MM.1S (cell line): ENCODE measurements around the gene REEP1.

Source experiments
- DNase-seq: peaks from one replicate; pipeline ENCODE4 v3.0.0-alpha.2; 2015
- H2AFZ ChIP-seq: fragments of 300-600 bp; sonication (generic); 2 replicates; pipeline ENCODE4 v1.6.0; 2016; ENCODE audit warnings: antibody characterized with exemption, low read length
- H3F3A ChIP-seq: fragments of 300-600 bp; sonication (generic); 2 replicates; pipeline ENCODE4 v1.6.1; 2016; ENCODE audit warnings: mild to moderate bottlenecking, antibody characterized with exemption, low read length, moderate library complexity, mixed read lengths; ENCODE audit not compliant: insufficient read depth
- H3K27ac ChIP-seq: fragments of 300-600 bp; sonication (generic); 2 replicates; pipeline ENCODE4 v1.5.1; 2016; ENCODE audit warnings: mild to moderate bottlenecking, low read length
- H3K27me3 ChIP-seq: fragments of 300-600 bp; sonication (generic); replicated peaks from 2 replicates; pipeline ENCODE4 v1.6.0; 2016; ENCODE audit warnings: low read length; ENCODE audit not compliant: insufficient read depth
- H3K36me3 ChIP-seq: fragments of 300-600 bp; sonication (generic); replicated peaks from 2 replicates; pipeline ENCODE4 v1.6.1; 2016; ENCODE audit warnings: mild to moderate bottlenecking, low read length, mixed read lengths; ENCODE audit not compliant: insufficient read depth
- H3K4me1 ChIP-seq: fragments of 300-600 bp; sonication (generic); 2 replicates; pipeline ENCODE4 v1.6.1; 2016; ENCODE audit warnings: low read length, mixed read lengths
- H3K4me2 ChIP-seq: fragments of 300-600 bp; sonication (generic); 2 replicates; pipeline ENCODE4 v1.6.0; 2016; ENCODE audit warnings: low read depth, low read length
- H3K4me3 ChIP-seq: fragments of 300-600 bp; sonication (generic); 2 replicates; pipeline ENCODE4 v1.5.1; 2016; ENCODE audit warnings: low read length, mixed read lengths
- H3K79me2 ChIP-seq: fragments of 300-600 bp; sonication (generic); 2 replicates; pipeline ENCODE4 v1.6.1; 2016; ENCODE audit warnings: mixed run types, low read length, mixed read lengths
- H3K9ac ChIP-seq: fragments of 300-600 bp; sonication (generic); 2 replicates; pipeline ENCODE4 v1.6.1; 2016; ENCODE audit warnings: low read length, mixed read lengths
- H3K9me2 ChIP-seq: fragments of 300-600 bp; sonication (generic); replicated peaks from 2 replicates; pipeline ENCODE4 v1.6.1; 2016; ENCODE audit warnings: mild to moderate bottlenecking, low read length, mixed read lengths; ENCODE audit not compliant: insufficient read depth
- H3K9me3 ChIP-seq: fragments of 300-600 bp; sonication (generic); replicated peaks from 2 replicates; pipeline ENCODE4 v1.6.1; 2016; ENCODE audit warnings: mild to moderate bottlenecking, low read length, mixed read lengths; ENCODE audit not compliant: insufficient read depth
- H4K20me1 ChIP-seq: fragments of 300-600 bp; sonication (generic); 2 replicates; pipeline ENCODE4 v1.6.1; 2016; ENCODE audit warnings: mild to moderate bottlenecking, low read length, moderate library complexity, mixed read lengths; ENCODE audit not compliant: insufficient read depth
- EZH2 ChIP-seq: fragments of 300-600 bp; sonication (generic); optimal IDR thresholded peaks from 2 replicates; pipeline ENCODE3; 2017; ENCODE audit warnings: low read depth, mild to moderate bottlenecking, antibody characterized with exemption, low read length, mixed read lengths
- EZH2phosphoT487 ChIP-seq: fragments of 300-600 bp; sonication (generic); IDR thresholded peaks from 2 replicates; pipeline ENCODE4 v1.6.1; 2018; ENCODE audit warnings: antibody characterized with exemption, low read length
- TF ChIP-seq, protein P1 (sequence below): fragments of 300-600 bp; sonication (generic); IDR thresholded peaks from 2 replicates; pipeline ENCODE4 v1.5.1; 2016; ENCODE audit warnings: antibody characterized with exemption, low read length, mixed read lengths

Gene REEP1

DNA sequence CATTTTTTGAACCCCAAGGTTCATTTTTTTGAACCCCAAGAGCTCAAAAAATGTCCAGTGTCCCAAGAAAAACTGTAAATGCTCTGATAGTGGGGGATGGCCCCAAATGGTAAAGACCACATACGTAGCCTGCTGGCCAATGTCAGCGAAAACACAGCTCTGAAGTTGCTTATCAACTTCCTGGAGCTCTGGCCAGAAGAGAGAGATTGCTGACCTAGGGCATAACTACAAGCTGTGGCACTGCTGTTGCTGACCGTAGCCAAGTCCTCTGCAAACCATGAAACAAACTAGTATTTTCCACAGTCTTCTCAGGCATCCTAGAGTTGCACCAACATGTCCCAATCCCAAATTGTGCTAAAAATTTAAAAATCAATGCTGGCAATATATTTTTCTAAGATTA is 50.9 kb downstream of the REEP1 start:
- H3K9ac ChIP-seq = no peak overlapping the region
- H3K4me2 ChIP-seq = no peak overlapping the region
- no peaks in the 10 kb centered on the region for H3K36me3 ChIP-seq

GRCh38 chr2:86285981-86286380 is 51.4 kb downstream of the REEP1 start:
- Histone ChIP-seq H3K27me3 (no peaks in the 10 kb centered on the region), H3K79me2 (no peaks in the 10 kb centered on the region), H2AFZ (no peak overlapping the region), H3K9me2 (no peaks in the 10 kb centered on the region), H4K20me1 (no peaks in the 10 kb centered on the region), H3K4me3 (no peak overlapping the region), H3F3A (no peaks in the 10 kb centered on the region), H3K9ac (no peak overlapping the region), H3K9me3 (no peaks in the 10 kb centered on the region), H3K36me3 (no peaks in the 10 kb centered on the region), H3K27ac (no peak overlapping the region), H3K4me2 (no peak overlapping the region), H3K4me1 (no peaks in the 10 kb centered on the region)
- TF ChIP-seq, protein P1, sequence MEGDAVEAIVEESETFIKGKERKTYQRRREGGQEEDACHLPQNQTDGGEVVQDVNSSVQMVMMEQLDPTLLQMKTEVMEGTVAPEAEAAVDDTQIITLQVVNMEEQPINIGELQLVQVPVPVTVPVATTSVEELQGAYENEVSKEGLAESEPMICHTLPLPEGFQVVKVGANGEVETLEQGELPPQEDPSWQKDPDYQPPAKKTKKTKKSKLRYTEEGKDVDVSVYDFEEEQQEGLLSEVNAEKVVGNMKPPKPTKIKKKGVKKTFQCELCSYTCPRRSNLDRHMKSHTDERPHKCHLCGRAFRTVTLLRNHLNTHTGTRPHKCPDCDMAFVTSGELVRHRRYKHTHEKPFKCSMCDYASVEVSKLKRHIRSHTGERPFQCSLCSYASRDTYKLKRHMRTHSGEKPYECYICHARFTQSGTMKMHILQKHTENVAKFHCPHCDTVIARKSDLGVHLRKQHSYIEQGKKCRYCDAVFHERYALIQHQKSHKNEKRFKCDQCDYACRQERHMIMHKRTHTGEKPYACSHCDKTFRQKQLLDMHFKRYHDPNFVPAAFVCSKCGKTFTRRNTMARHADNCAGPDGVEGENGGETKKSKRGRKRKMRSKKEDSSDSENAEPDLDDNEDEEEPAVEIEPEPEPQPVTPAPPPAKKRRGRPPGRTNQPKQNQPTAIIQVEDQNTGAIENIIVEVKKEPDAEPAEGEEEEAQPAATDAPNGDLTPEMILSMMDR = no peak
- TF ChIP-seq EZH2phosphoT487 = no peak
- TF ChIP-seq EZH2 = no peak
- no peak for DNase-seq

More for the DNA sequence above, 50.9 kb downstream of the REEP1 start:
- no peaks in the 10 kb centered on the region for H3K4me1 ChIP-seq
- no peaks in the 10 kb centered on the region for H3K9me3 ChIP-seq
- TF ChIP-seq EZH2 = no peak
- TF ChIP-seq EZH2phosphoT487 = no peak
- TF ChIP-seq, protein P1 = no peak; the same call in 1 of the 2 replicates
- DNase-seq = peak; percentile 26
- H4K20me1 ChIP-seq = no peaks in the 10 kb centered on the region
- H3K27me3 ChIP-seq = no peaks in the 10 kb centered on the region
- no peak overlapping the region for H2AFZ ChIP-seq
- H3F3A ChIP-seq = no peaks in the 10 kb centered on the region
- H3K79me2 ChIP-seq = no peaks in the 10 kb centered on the region
- no peaks in the 10 kb centered on the region for H3K9me2 ChIP-seq
- H3K4me3 ChIP-seq = no peak overlapping the region
- H3K27ac ChIP-seq = no peak overlapping the region

GRCh38 chr2:86285571-86285970 is 51.9 kb downstream of the REEP1 start:
- TF ChIP-seq EZH2 = no peak
- TF ChIP-seq, protein P1 = no peak
- Histone ChIP-seq H3K27ac (no peak overlapping the region), H2AFZ (no peak overlapping the region), H3F3A (no peaks in the 10 kb centered on the region), H3K9me3 (no peaks in the 10 kb centered on the region), H3K9ac (no peak overlapping the region), H3K4me3 (no peak overlapping the region), H3K36me3 (no peaks in the 10 kb centered on the region), H4K20me1 (no peaks in the 10 kb centered on the region), H3K27me3 (no peaks in the 10 kb centered on the region), H3K9me2 (no peaks in the 10 kb centered on the region), H3K4me1 (no peaks in the 10 kb centered on the region), H3K79me2 (no peaks in the 10 kb centered on the region), H3K4me2 (no peak overlapping the region)
- no peak for DNase-seq
